SK-N-SH (cell line): ENCODE measurements around the gene FRRS1L. TPM values are rescaled to one million over a fixed set of nuclear protein-coding genes. Genes with fewer than 3 reads are reported as not detected.
"Not testable (repeated sequence)": the region's sequence is repeated elsewhere in the genome, so short reads cannot be mapped to it uniquely, and the experiment has no call there.

Experiments
- CTCF ChIA-PET: fragments of 300-600, 350-600 bp; formaldehyde crosslinking; extraction: SDS; loops from one replicate; lab custom pipeline; 2021; lab: Yijun Ruan, JAX
- POLR2A ChIA-PET: fragments of 350-600 bp; sonication (Branson Sonifier 250); formaldehyde crosslinking; extraction: SDS; loops from one replicate; lab custom pipeline; 2020; ENCODE audit warnings: antibody characterized with exemption, inconsistent platforms; lab: Yijun Ruan, JAX
- DNase-seq: peaks from one replicate; pipeline ENCODE4 v3.0.0; 2012
- H2AFZ ChIP-seq: fragments of 200-600 bp; sonication (generic); 2 replicates; pipeline ENCODE4 v1.8.1; 2016; ENCODE audit warnings: antibody characterized with exemption, mild to moderate bottlenecking, low read depth
- H3F3A ChIP-seq: fragments of 200-600 bp; sonication (generic); replicated peaks from 2 replicates; pipeline ENCODE3; 2016; ENCODE audit warnings: antibody characterized with exemption, mild to moderate bottlenecking; ENCODE audit not compliant: insufficient read depth
- H3K27ac ChIP-seq, 2 experiments: fragments of 200-500 bp in 1 of 2; fragments of 200-600 bp in 1 of 2; sonication (Bioruptor generic) in 1 of 2; sonication (generic), shearing (Covaris generic) in 1 of 2; 2 replicates each; pipeline versions ENCODE4 v1.5.1 to v1.6.1; 2014 to 2016; ENCODE audit warnings: low read depth in 2 of 2, inconsistent platforms in 1 of 2, low read length in 1 of 2, mild to moderate bottlenecking in 1 of 2, mixed read lengths in 1 of 2
- H3K27me3 ChIP-seq: fragments of 200-600 bp; sonication (generic), shearing (Covaris generic); 2 replicates; pipeline ENCODE4 v1.6.1; 2016; ENCODE audit warnings: mixed run types; ENCODE audit not compliant: insufficient read depth
- H3K36me3 ChIP-seq, 2 experiments: fragments of 200-500 bp in 1 of 2; fragments of 200-600 bp in 1 of 2; sonication (Bioruptor generic) in 1 of 2; sonication (generic) in 1 of 2; replicated peaks in 1 of 2; 2 replicates each; pipeline versions ENCODE3 to v1.5.1; 2014 to 2016; ENCODE audit warnings: low read length in 1 of 2, mild to moderate bottlenecking in 1 of 2; ENCODE audit not compliant: insufficient read depth in 2 of 2, control insufficient read depth in 1 of 2
- H3K4me1 ChIP-seq, 2 experiments: fragments of 200-500 bp in 1 of 2; fragments of 200-600 bp in 1 of 2; sonication (Bioruptor generic) in 1 of 2; sonication (generic), shearing (Covaris generic) in 1 of 2; 2 replicates each; pipeline versions ENCODE4 v1.5.1 to v1.6.1; 2014 to 2016; ENCODE audit warnings: low read depth in 1 of 2, low read length in 1 of 2, mixed run types in 1 of 2; ENCODE audit not compliant: insufficient read depth in 2 of 2, control insufficient read depth in 1 of 2
- H3K4me2 ChIP-seq: fragments of 200-600 bp; sonication (generic), shearing (Covaris generic); 2 replicates; pipeline ENCODE4 v1.6.1; 2017; ENCODE audit warnings: mixed run types
- H3K4me3 ChIP-seq, 2 experiments: fragments of 200-500 bp in 1 of 2; fragments of 200-600 bp in 1 of 2; sonication (Bioruptor generic) in 1 of 2; sonication (generic), shearing (Covaris generic) in 1 of 2; 2 replicates each; pipeline versions ENCODE4 v1.5.1 to v1.8.1; 2014 to 2016; ENCODE audit warnings: low read depth in 2 of 2, inconsistent platforms in 1 of 2, low read length in 1 of 2, mild to moderate bottlenecking in 1 of 2, mixed read lengths in 1 of 2, moderate library complexity in 1 of 2
- H3K79me2 ChIP-seq: fragments of 200-600 bp; sonication (generic); 2 replicates; pipeline ENCODE4 v1.8.1; 2017; ENCODE audit warnings: mild to moderate bottlenecking; ENCODE audit not compliant: insufficient read depth
- H3K9ac ChIP-seq: fragments of 200-600 bp; sonication (generic); 2 replicates; pipeline ENCODE4 v1.6.1; 2017; ENCODE audit warnings: mixed run types
- H3K9me2 ChIP-seq: fragments of 200-600 bp; sonication (generic); 2 replicates; pipeline ENCODE4 v1.6.1; 2017; ENCODE audit warnings: mixed run types
- H3K9me3 ChIP-seq: fragments of 200-600 bp; sonication (generic); 2 replicates; pipeline ENCODE4 v1.6.1; 2017; ENCODE audit warnings: mixed run types, mild to moderate bottlenecking, moderate library complexity
- H4K20me1 ChIP-seq: fragments of 200-600 bp; sonication (generic); 2 replicates; pipeline ENCODE4 v1.6.1; 2017; ENCODE audit warnings: mild to moderate bottlenecking, mixed run types; ENCODE audit not compliant: insufficient read depth
- ELF1 ChIP-seq: IDR thresholded peaks from 2 replicates; pipeline ENCODE4 v1.4.0; 2012
- EP300 ChIP-seq, 2 experiments: IDR thresholded peaks; 2 replicates each; pipeline versions ENCODE4 v1.4.0 to v1.6.1; 2012; ENCODE audit warnings: borderline replicate concordance in 1 of 2, low read depth in 1 of 2, low read length in 1 of 2
- EZH2phosphoT487 ChIP-seq: fragments of 200-600 bp; sonication (generic); IDR thresholded peaks from 2 replicates; pipeline ENCODE4 v1.6.1; 2017; ENCODE audit warnings: low read depth, mixed run types, mild to moderate bottlenecking, antibody characterized with exemption, moderate library complexity, borderline replicate concordance
- FOSL2 ChIP-seq: IDR thresholded peaks from 2 replicates; pipeline ENCODE4 v1.4.0; 2012; ENCODE audit warnings: low read depth, mild to moderate bottlenecking, moderate library complexity, borderline replicate concordance
- FOXJ3 ChIP-seq: sonication (generic); formaldehyde crosslinking; IDR thresholded peaks from 2 replicates; pipeline ENCODE4 v1.5.1; 2020; ENCODE audit warnings: mild to moderate bottlenecking, missing genetic modification reagents
- GATA2 ChIP-seq: sonication (generic); formaldehyde crosslinking; IDR thresholded peaks from 2 replicates; pipeline ENCODE4 v1.5.0; 2020; ENCODE audit warnings: mild to moderate bottlenecking, missing genetic modification reagents
- IRF3 ChIP-seq: fragments of 150-350 bp; IDR thresholded peaks from 2 replicates; pipeline ENCODE4 v1.6.1; 2016; ENCODE audit warnings: mild to moderate bottlenecking, low read depth, low read length
- NFIC ChIP-seq: IDR thresholded peaks from 2 replicates; pipeline ENCODE4 v1.4.0; 2012; ENCODE audit warnings: borderline replicate concordance
- NRF1 ChIP-seq: IDR thresholded peaks from 2 replicates; pipeline ENCODE4 v1.6.1; 2012; ENCODE audit warnings: low read depth, mild to moderate bottlenecking, low read length
- POLR2AphosphoS5 ChIP-seq: IDR thresholded peaks from 2 replicates; pipeline ENCODE4 v1.6.1; 2012; ENCODE audit warnings: low read depth, low read length
- RFX5 ChIP-seq: IDR thresholded peaks from 2 replicates; pipeline ENCODE4 v1.6.1; 2012; ENCODE audit warnings: mild to moderate bottlenecking, improper control_type of control experiment, low read length
- SIN3A ChIP-seq: IDR thresholded peaks from 2 replicates; pipeline ENCODE4 v1.6.1; 2012; ENCODE audit warnings: low read depth, mild to moderate bottlenecking, low read length, moderate library complexity, borderline replicate concordance
- SMC3 ChIP-seq: IDR thresholded peaks from 2 replicates; pipeline ENCODE4 v1.6.1; 2012; ENCODE audit warnings: low read depth, low read length, improper control_type of control experiment
- TAF1 ChIP-seq: IDR thresholded peaks from 2 replicates; pipeline ENCODE4 v1.6.1; 2012; ENCODE audit warnings: low read depth, mild to moderate bottlenecking, low read length, moderate library complexity, borderline replicate concordance
- TCF12 ChIP-seq: IDR thresholded peaks from 2 replicates; pipeline ENCODE4 v1.4.0; 2012
- USF1 ChIP-seq: IDR thresholded peaks from 2 replicates; pipeline ENCODE4 v1.4.0; 2012; ENCODE audit warnings: low read depth, borderline replicate concordance
- USF2 ChIP-seq: fragments of 150-350 bp; IDR thresholded peaks from 2 replicates; pipeline ENCODE4 v1.6.1; 2017; ENCODE audit warnings: antibody characterized with exemption, low read length, low read depth, borderline replicate concordance
- YY1 ChIP-seq: IDR thresholded peaks from 2 replicates; pipeline ENCODE4 v1.4.0; 2012; ENCODE audit warnings: low read depth, mild to moderate bottlenecking
- WGBS: methylation state at CpG from one replicate; pipeline ENCODE4 v1.1.6; 2017; ENCODE audit warnings: low lambda C conversion rate; 5-methylcytosine and 5-hydroxymethylcytosine counted together
- polyA plus RNA-seq, 3 experiments: library from polyadenylated mRNA; depleted of rRNA; stranded (reverse); fragments of >200 nt; gene quantifications; 2 replicates each; pipeline ENCODE4 v1.2.3, GENCODE V29; 2012

FRRS1L gene
- polyA plus RNA-seq, 1 of the 3 experiments (the other 2 are of a cell fraction) = 3.7 TPM

GRCh38 chr9:109129470-109130197, 37.4 kb downstream of the FRRS1L start:
- Histone ChIP-seq H3K9me3 (no peaks in the 10 kb centered on the region), H3K4me2 (no peak overlapping the region), H4K20me1 (no peaks in the 10 kb centered on the region), H2AFZ (no peak overlapping the region), H3K4me3 (no peak overlapping the region), H3K36me3 (no peaks in the 10 kb centered on the region), H3K4me1 (no peaks in the 10 kb centered on the region), H3K9ac (no peak overlapping the region), H3K27ac (no peak overlapping the region), H3K27me3 (no peaks in the 10 kb centered on the region), H3F3A (no peaks in the 10 kb centered on the region), H3K79me2 (no peaks in the 10 kb centered on the region), H3K9me2 (no peaks in the 10 kb centered on the region)
- POLR2A ChIA-PET = no interaction called here
- TF ChIP-seq IRF3 (no peak), FOSL2 (no peak), SMC3 (no peak), USF2 (no peak), RFX5 (no peak), NRF1 (no peak), TCF12 (no peak), USF1 (no peak), FOXJ3 (CRISPR knock-in tag) (no peak), EZH2phosphoT487 (no peak), NFIC (no peak), ELF1 (no peak), TAF1 (no peak), YY1 (no peak), POLR2AphosphoS5 (no peak), GATA2 (CRISPR knock-in tag) (no peak), EP300 (IDR thresholded peaks at IDR 0.05; ENCODE audit: borderline replicate concordance in 1 of 2, low read depth in 1 of 2, low read length in 1 of 2) (no peak), SIN3A (no peak)
- CTCF ChIA-PET = interaction anchor here (1.4 kb wide), 1 partner anchor 30 kb away, joined by 3 read pairs; no protein-coding TSS in a partner anchor
- WGBS = 63% methylated on average over 6 of the region's 6 CpGs
- DNase-seq = no peak

GRCh38 chr9:109126671-109127070, 40.4 kb downstream of the FRRS1L start:
- H3K9me2 ChIP-seq, H3K9me3 ChIP-seq, H3K27me3 ChIP-seq, H3F3A ChIP-seq, POLR2A ChIA-PET, H3K27ac ChIP-seq, H3K9ac ChIP-seq, H2AFZ ChIP-seq, H4K20me1 ChIP-seq, H3K79me2 ChIP-seq, H3K36me3 ChIP-seq, H3K4me2 ChIP-seq, CTCF ChIA-PET, H3K4me3 ChIP-seq, H3K4me1 ChIP-seq, DNase-seq: not testable (repeated sequence)
- WGBS = 75% methylated on average over 4 of the region's 4 CpGs
